HepG2 (cell line): Measurements from ENCODE around the gene MAP3K2. TPM values are rescaled to one million over a fixed set of nuclear protein-coding genes. Genes with fewer than 3 reads are reported as not detected.

Source experiments
- BORCS8-MEF2B ChIP-seq: sonication (generic); formaldehyde crosslinking; IDR thresholded peaks from 2 replicates; pipeline ENCODE4 v1.8.0; 2022; ENCODE audit warnings: mild to moderate bottlenecking, missing genetic modification reagents
- ISL2 ChIP-seq: sonication (generic); formaldehyde crosslinking; IDR thresholded peaks from 2 replicates; pipeline ENCODE4 v1.5.0; 2020; ENCODE audit warnings: missing genetic modification reagents
- KLF6 ChIP-seq: IDR thresholded peaks from 2 replicates; pipeline ENCODE4 v1.8.0; 2016; ENCODE audit warnings: missing biosample characterization, missing genetic modification reagents
- MIER3 ChIP-seq: IDR thresholded peaks from 2 replicates; pipeline ENCODE4 v1.6.1; 2016; ENCODE audit warnings: missing compliant biosample characterization, borderline replicate concordance
- SMYD3 ChIP-seq: sonication (generic); formaldehyde crosslinking; IDR thresholded peaks from 2 replicates; pipeline ENCODE4 v1.8.1; 2023; ENCODE audit warnings: mild to moderate bottlenecking, missing genetic modification reagents
- YEATS4 ChIP-seq: sonication (generic); formaldehyde crosslinking; IDR thresholded peaks from 2 replicates; pipeline ENCODE4 v1.4.0; 2020; ENCODE audit warnings: missing genetic modification reagents, borderline replicate concordance
- YY1 ChIP-seq: IDR thresholded peaks from 2 replicates; pipeline ENCODE4 v1.6.1; 2011; ENCODE audit warnings: low read length, low read depth, moderate library complexity, mild to moderate bottlenecking; ENCODE audit not compliant: insufficient read depth, insufficient replicate concordance
- ZNF256 ChIP-seq: sonication (generic); formaldehyde crosslinking; conservative IDR thresholded peaks from 2 replicates; pipeline ENCODE4 v1.4.0; 2020; ENCODE audit warnings: missing genetic modification reagents
- ZNF382 ChIP-seq: sonication (generic); formaldehyde crosslinking; IDR thresholded peaks from 2 replicates; pipeline ENCODE4 v1.5.0; 2020; ENCODE audit warnings: missing genetic modification reagents, mild to moderate bottlenecking, borderline replicate concordance
- ZNF510 ChIP-seq: sonication (generic); formaldehyde crosslinking; IDR thresholded peaks from 2 replicates; pipeline ENCODE4 v1.4.0; 2020; ENCODE audit warnings: low read depth, mild to moderate bottlenecking, missing genetic modification reagents
- polyA plus RNA-seq, 8 experiments: library from polyadenylated mRNA; depleted of rRNA in 3 of 8; stranded (reverse) in 7 of 8; unstranded in 1 of 8; fragments of >200 nt; fragmentation: Illumina TruSeq in 4 of 8; extraction: Trizol in 4 of 8; gene quantifications; 2 replicates each; pipeline versions ENCODE4 v1.2.1 to v1.2.3, GENCODE V29; 2011 to 2016; ENCODE audit warnings: low read depth in 4 of 8, missing spikeins in 1 of 8, mixed read lengths in 1 of 8; ENCODE audit not compliant: insufficient read depth in 1 of 8
- total RNA-seq, 5 experiments: library from RNA; depleted of rRNA; stranded (reverse); fragments of >200 nt; fragmentation: Illumina TruSeq; extraction: Trizol; gene quantifications; 2 replicates each; pipeline ENCODE4 v1.2.3, GENCODE V29; 2016; ENCODE audit warnings: low read depth in 1 of 5
- TF ChIP-seq, protein P1 (sequence below): sonication (generic); formaldehyde crosslinking; IDR thresholded peaks from 2 replicates; pipeline ENCODE4 v1.4.0; 2020; ENCODE audit warnings: missing genetic modification reagents, mild to moderate bottlenecking, borderline replicate concordance
- TF ChIP-seq, protein P2 (sequence below): sonication (generic); formaldehyde crosslinking; IDR thresholded peaks from 2 replicates; pipeline ENCODE4 v1.4.0; 2020; ENCODE audit warnings: missing genetic modification reagents
- TF ChIP-seq, protein P3 (sequence below): sonication (generic); formaldehyde crosslinking; IDR thresholded peaks from 2 replicates; pipeline ENCODE4 v1.4.0; 2020; ENCODE audit warnings: missing genetic modification reagents, mild to moderate bottlenecking, borderline replicate concordance
- TF ChIP-seq, protein P4 (sequence below): sonication (generic); formaldehyde crosslinking; IDR thresholded peaks from 2 replicates; pipeline ENCODE4 v1.8.0; 2022; ENCODE audit warnings: mild to moderate bottlenecking, missing genetic modification reagents; ENCODE audit not compliant: insufficient replicate concordance
- TF ChIP-seq, protein P5 (sequence below): IDR thresholded peaks from 2 replicates; pipeline ENCODE4 v1.6.1; 2012; ENCODE audit warnings: low read depth, low read length, improper control_type of control experiment
- TF ChIP-seq, protein P6 (sequence below): sonication (generic); formaldehyde crosslinking; IDR thresholded peaks from 2 replicates; pipeline ENCODE4 v1.5.1; 2020; ENCODE audit warnings: missing genetic modification reagents, mild to moderate bottlenecking, borderline replicate concordance
- TF ChIP-seq, protein P7 (sequence below): sonication (generic); formaldehyde crosslinking; IDR thresholded peaks from 2 replicates; pipeline ENCODE4 v1.5.0; 2020; ENCODE audit warnings: missing genetic modification reagents

MAP3K2 gene
- total and polyA plus RNA-seq, 2 of the 13 experiments (the other 11 are each of a cell fraction or from before 2014, with no cell fraction given), result 12.2 to 37.2 TPM

DNA sequence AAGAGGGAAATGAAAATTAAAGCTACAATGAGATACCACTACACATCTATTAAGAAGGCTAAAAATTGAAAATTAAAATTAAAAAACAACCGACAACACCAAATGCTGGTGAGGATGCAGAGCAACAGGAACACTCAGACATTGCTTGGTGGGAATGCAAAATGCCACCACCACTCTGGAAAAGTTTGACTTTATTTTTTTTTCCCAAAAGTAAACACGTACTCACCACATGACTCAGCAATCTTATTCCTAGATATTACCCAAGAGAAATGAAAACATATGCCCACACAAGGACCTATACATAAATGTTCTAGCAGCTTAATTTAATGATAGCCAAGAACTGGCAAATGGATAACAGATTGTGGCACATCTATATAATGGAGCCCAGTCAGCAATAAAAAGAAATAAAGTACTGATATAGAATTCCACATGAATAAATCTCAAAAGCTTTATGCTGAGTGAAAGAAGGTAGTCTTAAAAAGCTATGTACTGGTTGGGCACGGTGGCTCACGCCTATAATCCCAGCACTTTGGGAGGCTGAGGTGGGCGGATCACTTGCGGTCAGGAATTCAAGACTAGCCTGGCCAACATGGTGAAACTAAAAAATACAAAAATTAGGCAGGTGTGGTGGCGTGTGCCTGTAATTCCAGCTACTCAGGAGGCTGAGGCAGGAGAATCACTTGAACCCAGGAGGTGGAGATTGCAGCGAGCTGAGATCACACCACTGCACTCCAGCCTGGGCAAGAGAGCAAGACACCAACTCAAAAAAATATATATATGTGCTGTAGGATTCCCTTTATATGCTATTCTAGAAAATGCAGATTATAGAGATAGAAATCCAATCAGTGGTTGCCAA lies 26.2 kb upstream of the MAP3K2 start (continued):
- TF ChIP-seq, protein P1, sequence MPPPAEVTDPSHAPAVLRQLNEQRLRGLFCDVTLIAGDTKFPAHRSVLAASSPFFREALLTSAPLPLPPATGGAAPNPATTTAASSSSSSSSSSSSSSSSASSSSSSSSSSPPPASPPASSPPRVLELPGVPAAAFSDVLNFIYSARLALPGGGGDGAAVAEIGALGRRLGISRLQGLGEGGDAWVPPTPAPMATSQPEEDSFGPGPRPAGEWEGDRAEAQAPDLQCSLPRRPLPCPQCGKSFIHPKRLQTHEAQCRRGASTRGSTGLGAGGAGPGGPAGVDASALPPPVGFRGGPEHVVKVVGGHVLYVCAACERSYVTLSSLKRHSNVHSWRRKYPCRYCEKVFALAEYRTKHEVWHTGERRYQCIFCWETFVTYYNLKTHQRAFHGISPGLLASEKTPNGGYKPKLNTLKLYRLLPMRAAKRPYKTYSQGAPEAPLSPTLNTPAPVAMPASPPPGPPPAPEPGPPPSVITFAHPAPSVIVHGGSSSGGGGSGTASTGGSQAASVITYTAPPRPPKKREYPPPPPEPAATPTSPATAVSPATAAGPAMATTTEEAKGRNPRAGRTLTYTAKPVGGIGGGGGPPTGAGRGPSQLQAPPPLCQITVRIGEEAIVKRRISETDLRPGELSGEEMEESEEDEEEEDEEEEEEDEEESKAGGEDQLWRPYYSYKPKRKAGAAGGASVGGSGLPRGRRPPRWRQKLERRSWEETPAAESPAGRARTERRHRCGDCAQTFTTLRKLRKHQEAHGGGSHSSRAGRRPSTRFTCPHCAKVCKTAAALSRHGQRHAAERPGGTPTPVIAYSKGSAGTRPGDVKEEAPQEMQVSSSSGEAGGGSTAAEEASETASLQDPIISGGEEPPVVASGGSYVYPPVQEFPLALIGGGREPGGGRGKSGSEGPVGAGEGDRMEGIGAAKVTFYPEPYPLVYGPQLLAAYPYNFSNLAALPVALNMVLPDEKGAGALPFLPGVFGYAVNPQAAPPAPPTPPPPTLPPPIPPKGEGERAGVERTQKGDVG (CRISPR knock-in tag), result no peak
- TF ChIP-seq SMYD3 (CRISPR knock-in tag) (no peak), ISL2 (CRISPR knock-in tag) (peak; percentile 68), BORCS8-MEF2B (no peak), ZNF382 (CRISPR knock-in tag) (no peak), ZNF256 (CRISPR knock-in tag) (no peak), YEATS4 (CRISPR knock-in tag) (no peak; the same call in 1 of the 2 replicates), KLF6 (no peak), ZNF510 (CRISPR knock-in tag) (no peak), MIER3 (CRISPR knock-in tag) (no peak), YY1 (no peak)
- TF ChIP-seq, protein P2, sequence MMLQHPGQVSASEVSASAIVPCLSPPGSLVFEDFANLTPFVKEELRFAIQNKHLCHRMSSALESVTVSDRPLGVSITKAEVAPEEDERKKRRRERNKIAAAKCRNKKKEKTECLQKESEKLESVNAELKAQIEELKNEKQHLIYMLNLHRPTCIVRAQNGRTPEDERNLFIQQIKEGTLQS (CRISPR knock-in tag), result no peak; the same call in 1 of the 2 replicates
- TF ChIP-seq, protein P3, sequence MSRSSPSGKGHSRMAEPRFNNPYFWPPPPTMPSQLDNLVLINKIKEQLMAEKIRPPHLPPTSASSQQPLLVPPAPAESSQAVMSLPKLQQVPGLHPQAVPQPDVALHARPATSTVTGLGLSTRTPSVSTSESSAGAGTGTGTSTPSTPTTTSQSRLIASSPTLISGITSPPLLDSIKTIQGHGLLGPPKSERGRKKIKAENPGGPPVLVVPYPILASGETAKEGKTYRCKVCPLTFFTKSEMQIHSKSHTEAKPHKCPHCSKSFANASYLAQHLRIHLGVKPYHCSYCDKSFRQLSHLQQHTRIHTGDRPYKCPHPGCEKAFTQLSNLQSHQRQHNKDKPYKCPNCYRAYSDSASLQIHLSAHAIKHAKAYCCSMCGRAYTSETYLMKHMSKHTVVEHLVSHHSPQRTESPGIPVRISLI (CRISPR knock-in tag), result peak; percentile 97
- TF ChIP-seq, protein P4, sequence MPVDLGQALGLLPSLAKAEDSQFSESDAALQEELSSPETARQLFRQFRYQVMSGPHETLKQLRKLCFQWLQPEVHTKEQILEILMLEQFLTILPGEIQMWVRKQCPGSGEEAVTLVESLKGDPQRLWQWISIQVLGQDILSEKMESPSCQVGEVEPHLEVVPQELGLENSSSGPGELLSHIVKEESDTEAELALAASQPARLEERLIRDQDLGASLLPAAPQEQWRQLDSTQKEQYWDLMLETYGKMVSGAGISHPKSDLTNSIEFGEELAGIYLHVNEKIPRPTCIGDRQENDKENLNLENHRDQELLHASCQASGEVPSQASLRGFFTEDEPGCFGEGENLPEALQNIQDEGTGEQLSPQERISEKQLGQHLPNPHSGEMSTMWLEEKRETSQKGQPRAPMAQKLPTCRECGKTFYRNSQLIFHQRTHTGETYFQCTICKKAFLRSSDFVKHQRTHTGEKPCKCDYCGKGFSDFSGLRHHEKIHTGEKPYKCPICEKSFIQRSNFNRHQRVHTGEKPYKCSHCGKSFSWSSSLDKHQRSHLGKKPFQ, result no peak
- TF ChIP-seq, protein P5, sequence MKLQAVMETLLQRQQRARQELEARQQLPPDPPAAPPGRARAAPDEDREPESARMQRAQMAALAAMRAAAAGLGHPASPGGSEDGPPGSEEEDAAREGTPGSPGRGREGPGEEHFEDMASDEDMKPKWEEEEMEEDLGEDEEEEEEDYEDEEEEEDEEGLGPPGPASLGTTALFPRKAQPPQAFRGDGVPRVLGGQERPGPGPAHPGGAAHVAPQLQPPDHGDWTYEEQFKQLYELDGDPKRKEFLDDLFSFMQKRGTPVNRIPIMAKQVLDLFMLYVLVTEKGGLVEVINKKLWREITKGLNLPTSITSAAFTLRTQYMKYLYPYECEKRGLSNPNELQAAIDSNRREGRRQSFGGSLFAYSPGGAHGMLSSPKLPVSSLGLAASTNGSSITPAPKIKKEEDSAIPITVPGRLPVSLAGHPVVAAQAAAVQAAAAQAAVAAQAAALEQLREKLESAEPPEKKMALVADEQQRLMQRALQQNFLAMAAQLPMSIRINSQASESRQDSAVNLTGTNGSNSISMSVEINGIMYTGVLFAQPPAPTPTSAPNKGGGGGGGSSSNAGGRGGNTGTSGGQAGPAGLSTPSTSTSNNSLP, result peak; percentile 83
- TF ChIP-seq, protein P6, sequence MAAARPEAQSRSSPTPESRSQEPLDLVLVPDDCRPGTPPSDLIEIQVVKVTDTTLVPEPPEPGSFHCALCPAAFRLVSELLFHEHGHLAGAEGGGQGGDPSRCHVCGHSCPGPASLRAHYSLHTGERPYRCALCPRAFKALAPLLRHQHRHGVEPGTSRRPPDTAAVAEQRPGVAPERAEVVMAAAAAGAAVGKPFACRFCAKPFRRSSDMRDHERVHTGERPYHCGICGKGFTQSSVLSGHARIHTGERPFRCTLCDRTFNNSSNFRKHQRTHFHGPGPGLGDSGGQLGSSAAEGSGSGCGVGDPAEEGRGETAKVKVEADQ, result no peak
- TF ChIP-seq, protein P7, sequence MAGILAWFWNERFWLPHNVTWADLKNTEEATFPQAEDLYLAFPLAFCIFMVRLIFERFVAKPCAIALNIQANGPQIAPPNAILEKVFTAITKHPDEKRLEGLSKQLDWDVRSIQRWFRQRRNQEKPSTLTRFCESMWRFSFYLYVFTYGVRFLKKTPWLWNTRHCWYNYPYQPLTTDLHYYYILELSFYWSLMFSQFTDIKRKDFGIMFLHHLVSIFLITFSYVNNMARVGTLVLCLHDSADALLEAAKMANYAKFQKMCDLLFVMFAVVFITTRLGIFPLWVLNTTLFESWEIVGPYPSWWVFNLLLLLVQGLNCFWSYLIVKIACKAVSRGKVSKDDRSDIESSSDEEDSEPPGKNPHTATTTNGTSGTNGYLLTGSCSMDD (CRISPR knock-in tag), result no peak
